GM12865 (cell line): ENCODE results near the gene RXRB.

ENCODE experiments used
- DNase-seq: peaks from one replicate; pipeline ENCODE4 v3.0.0; 2010; ENCODE audit warnings: low read depth
- H3K4me3 ChIP-seq: 2 replicates; pipeline ENCODE4 v1.5.1; 2011; ENCODE audit warnings: mild to moderate bottlenecking, low read depth, low read length, control low read depth
- TF ChIP-seq, protein P1 (sequence below): IDR thresholded peaks from 2 replicates; pipeline ENCODE4 v1.5.1; 2011; ENCODE audit warnings: low read length, control low read depth, low read depth, inconsistent platforms; ENCODE audit not compliant: insufficient read depth; ENCODE audit errors: missing control alignments

RXRB gene

DNA sequence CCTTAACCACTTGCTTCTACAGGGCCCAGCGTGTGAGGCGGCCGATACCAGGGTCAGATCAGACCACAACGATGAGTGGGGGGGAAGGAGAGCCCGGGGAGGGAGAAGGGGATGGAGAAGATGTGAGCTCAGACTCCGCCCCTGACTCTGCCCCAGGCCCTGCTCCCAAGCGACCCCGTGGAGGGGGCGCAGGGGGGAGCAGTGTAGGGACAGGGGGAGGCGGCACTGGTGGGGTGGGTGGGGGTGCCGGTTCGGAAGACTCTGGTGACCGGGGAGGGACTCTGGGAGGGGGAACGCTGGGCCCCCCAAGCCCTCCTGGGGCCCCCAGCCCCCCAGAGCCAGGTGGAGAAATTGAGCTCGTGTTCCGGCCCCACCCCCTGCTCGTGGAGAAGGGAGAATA lies 10.7 kb upstream of the RXRB start:
- TF ChIP-seq, protein P1, sequence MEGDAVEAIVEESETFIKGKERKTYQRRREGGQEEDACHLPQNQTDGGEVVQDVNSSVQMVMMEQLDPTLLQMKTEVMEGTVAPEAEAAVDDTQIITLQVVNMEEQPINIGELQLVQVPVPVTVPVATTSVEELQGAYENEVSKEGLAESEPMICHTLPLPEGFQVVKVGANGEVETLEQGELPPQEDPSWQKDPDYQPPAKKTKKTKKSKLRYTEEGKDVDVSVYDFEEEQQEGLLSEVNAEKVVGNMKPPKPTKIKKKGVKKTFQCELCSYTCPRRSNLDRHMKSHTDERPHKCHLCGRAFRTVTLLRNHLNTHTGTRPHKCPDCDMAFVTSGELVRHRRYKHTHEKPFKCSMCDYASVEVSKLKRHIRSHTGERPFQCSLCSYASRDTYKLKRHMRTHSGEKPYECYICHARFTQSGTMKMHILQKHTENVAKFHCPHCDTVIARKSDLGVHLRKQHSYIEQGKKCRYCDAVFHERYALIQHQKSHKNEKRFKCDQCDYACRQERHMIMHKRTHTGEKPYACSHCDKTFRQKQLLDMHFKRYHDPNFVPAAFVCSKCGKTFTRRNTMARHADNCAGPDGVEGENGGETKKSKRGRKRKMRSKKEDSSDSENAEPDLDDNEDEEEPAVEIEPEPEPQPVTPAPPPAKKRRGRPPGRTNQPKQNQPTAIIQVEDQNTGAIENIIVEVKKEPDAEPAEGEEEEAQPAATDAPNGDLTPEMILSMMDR, result no peak
- H3K4me3 ChIP-seq, result no peak overlapping the region
- no peak for DNase-seq

DNA sequence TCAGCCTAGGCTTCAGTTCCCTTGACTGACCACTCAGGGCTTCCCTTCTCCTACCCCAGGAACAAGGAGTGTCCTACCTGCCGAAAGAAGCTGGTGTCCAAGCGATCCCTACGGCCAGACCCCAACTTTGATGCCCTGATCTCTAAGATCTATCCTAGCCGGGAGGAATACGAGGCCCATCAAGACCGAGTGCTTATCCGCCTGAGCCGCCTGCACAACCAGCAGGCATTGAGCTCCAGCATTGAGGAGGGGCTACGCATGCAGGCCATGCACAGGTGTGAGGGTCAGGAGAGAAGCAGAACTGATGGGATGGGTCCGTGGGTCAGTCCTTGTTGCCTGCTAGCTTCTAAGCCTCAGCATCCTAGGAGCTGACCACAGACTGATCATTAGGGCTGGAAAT lies 9.4 kb upstream of the RXRB start:
- DNase-seq, result no peak
- TF ChIP-seq, protein P1, result no peak
- H3K4me3 ChIP-seq, result no peak overlapping the region

DNA sequence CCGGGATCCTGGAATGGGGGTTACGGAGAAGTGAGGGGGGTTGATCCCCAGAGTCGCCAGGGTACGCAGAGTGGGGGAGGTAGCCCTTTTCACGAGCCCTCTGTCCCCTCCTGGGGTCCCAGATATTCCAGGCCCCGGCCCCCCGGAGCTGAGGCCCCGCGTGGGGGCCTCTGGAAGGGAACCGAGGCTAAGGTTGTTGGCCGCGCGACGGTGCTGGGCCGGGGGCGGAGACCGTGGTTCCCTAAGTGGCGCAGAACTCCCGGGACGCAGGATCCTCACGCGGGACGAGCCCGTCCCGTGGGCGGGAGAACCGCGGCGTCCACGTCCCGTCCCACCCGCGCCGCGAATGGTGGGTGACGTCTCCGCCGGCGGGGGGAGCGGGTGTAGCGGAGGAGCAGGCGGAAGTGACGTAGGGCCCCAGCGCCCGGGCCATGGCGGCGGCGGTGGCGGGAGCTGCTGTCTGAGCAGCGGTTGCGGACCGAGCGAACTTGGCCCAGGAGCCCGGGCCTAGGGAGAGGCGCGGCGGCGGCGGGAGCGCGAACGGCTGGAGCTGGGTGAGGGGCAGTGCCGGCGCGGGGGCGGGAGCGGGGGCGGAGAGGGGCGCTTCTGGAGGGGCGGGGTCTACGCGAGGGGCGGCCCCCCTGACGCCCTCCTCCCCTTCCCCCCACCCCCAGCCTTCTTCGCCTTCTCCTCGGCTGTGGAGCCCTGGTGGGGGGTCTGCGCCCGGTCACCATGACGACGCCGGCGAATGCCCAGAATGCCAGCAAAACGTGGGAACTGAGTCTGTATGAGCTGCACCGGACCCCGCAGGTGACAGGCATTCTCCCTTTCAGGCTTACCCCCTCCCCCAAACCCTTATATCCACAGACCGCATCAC lies 7.9 kb upstream of the RXRB start, which contains the start of gene RING1:
Gene RING1, plus strand, starts transcription at position 410 of the 877 bp plus-strand sequence. Its CDS starts 323 bp downstream, at position 733.
- DNase-seq, result peak; percentile 86
- TF ChIP-seq, protein P1, result no peak
- H3K4me3 ChIP-seq, result peak within 1 kb of the TSS; percentile 93

DNA sequence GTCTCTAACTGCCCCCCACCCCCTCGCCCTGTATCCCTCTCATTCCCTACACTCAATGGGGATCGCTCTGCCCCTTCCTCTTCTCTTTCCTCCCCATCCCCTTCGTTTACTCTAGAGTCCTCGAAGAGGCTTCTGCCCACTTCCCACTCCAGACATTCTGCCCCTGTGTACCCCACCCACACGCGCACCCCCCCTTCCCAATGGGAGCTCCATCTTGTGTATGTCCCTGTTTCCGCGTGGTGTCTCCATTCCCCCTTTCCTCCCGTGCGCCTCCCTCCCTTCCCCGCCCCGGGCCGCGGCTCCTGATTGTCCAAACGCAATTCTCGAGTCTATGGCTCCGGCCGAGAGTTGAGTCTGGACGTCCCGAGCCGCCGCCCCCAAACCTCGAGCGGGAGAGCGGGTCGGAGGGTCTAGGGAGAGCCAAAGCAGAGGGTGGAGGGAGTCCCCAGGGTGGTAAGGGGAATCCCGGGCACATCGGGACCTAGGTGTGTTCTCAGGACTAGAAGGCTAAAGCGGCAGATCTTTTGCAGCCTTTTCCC lies 7.2 kb upstream of the RXRB start:
- no peak for DNase-seq

DNA sequence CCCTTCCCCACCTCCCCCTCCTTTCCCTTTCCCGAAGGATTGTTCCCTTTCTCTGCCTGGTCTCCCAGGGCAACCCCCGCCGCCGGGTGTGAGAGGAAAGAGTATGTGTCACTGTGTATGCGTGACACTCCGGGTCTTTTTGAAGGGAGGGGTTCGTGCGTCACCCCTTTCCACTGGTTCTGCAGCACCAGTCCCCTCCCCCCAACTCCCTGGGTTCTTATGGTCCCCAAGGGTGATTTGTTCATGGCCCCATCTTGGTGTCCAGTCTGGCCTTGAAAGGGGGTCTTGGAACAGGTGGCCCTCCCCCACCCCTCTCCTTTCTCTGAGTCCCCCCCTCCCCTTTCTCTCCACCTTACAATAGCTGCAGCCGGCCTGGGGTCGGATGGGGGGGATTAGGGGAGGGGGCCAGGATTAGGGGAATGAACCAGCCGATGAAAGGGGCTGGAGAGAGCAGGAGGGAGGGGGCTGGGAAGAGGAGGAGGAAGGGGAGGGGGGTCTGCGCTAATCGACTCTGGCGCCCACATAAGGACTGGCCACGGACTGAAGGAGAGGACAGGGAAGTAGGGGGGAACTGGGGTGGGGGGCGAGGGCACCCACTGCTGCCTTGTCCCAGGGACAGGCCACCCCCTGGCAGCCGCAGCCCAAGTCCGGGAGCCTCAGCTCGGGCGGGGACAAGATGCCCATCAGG lies 6.5 kb upstream of the RXRB start:
- no peak for DNase-seq
- TF ChIP-seq, protein P1, result no peak
- peak overlapping the region; percentile 93; the same call in 1 of the 2 replicates for H3K4me3 ChIP-seq

More for the DNA sequence above, 7.2 kb upstream of the RXRB start:
- H3K4me3 ChIP-seq, result peak overlapping the region; percentile 93
- TF ChIP-seq, protein P1, result no peak

DNA sequence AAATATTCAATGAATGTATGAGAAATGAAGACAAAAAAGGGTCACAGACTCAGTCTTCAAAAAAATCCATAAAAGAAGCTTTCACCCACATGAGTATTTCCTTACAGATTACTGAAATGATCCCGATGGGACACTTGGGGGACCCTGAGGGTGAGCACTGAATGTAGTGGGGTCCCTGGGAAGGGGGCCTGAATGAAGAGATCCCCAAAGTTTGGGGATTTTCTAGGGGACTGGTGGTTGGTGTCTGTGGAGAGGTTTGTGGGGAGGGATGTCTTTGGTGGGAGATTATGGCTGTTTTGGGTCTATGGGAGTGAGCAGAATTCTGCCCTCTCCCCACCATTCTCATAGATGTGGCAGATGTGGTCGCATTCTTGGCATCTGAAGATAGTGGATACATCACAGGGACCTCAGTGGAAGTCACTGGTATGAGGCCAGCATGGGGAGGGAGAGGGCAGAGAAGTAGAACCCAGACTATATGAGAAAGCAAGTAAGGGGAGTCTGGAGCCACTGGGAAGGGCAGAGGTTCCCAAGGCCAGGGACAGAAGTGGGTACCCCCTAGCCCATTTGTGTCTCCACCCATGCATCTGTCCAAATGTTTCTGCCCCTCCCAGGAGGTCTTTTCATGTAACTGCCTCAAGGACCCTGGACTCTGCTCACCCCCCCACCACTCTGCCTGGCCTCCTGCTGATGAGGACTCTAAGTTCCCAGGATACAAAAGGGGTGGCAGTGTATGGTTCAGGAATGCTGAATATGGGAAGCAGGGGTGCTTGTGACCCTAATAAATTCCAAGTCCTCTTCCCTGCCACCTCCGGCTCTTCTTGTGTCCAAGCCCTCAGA lies 5.8 kb upstream of the RXRB start:
- DNase-seq, result no peak
- TF ChIP-seq, protein P1, result no peak
- no peak overlapping the region for H3K4me3 ChIP-seq
